ENCODE data around the gene TEX51.

TEX51 gene

GRCh38 chr2:126855606-126856005 lies 43.1 kb upstream of the TEX51 start:
- H3K4me1 ChIP-seq (ENCODE audit: control extremely low read depth in 1 of 4, control insufficient read depth in 4 of 4, insufficient read depth in 4 of 4, low read length in 3 of 4): no peaks in the 10 kb centered on the region
- no peaks in the 10 kb centered on the region for H3K27me3 ChIP-seq (replicated peaks in 2 of 5; ENCODE audit: control insufficient read depth in 4 of 5, insufficient read depth in 5 of 5, low read length in 4 of 5)
- no peak for DNase-seq
- H3K36me3 ChIP-seq (ENCODE audit: control insufficient read depth in 4 of 4, insufficient read depth in 4 of 4, low read length in 3 of 4): no peaks in the 10 kb centered on the region
- no peak overlapping the region for H3K27ac ChIP-seq (ENCODE audit: insufficient read depth in 1 of 2, low read depth in 1 of 2, low read length in 2 of 2, poor library complexity in 1 of 2, severe bottlenecking in 2 of 2)
- WGBS (ENCODE audit: insufficient coverage): 66% methylated on average over 2 of the region's 3 CpGs
- CTCF ChIA-PET: interaction anchor here (1.6 kb wide), 1 partner anchor 18 kb away, joined by 6 read pairs; no protein-coding TSS in a partner anchor
- POLR2A ChIA-PET: no interaction called here
- peaks cover 0 to 6% (median 0%) of the 10 kb centered on the region in 5 experiments for H3K9me3 ChIP-seq (ENCODE audit: control extremely low read depth in 1 of 5, control insufficient read depth in 4 of 5, insufficient read depth in 2 of 5, low read depth in 1 of 5, low read length in 4 of 5)
- no peak overlapping the region for H3K4me3 ChIP-seq (ENCODE audit: control insufficient read depth in 1 of 7, extremely low read depth in 1 of 7, insufficient read depth in 4 of 7, low read depth in 2 of 7, low read length in 6 of 7)

- WGBS (ENCODE audit: insufficient coverage): 70% methylated on average over 4 of the region's 6 CpGs
- DNase-seq: no peak
- Histone ChIP-seq H3K27ac (ENCODE audit: insufficient read depth in 1 of 2, low read depth in 1 of 2, low read length in 2 of 2, poor library complexity in 1 of 2, severe bottlenecking in 2 of 2) (no peak overlapping the region), H3K4me3 (ENCODE audit: control insufficient read depth in 1 of 7, extremely low read depth in 1 of 7, insufficient read depth in 4 of 7, low read depth in 2 of 7, low read length in 6 of 7) (no peak overlapping the region), H3K9me3 (ENCODE audit: control extremely low read depth in 1 of 5, control insufficient read depth in 4 of 5, insufficient read depth in 2 of 5, low read depth in 1 of 5, low read length in 4 of 5) (peaks cover 0 to 4% (median 0%) of the 10 kb centered on the region in 5 experiments), H3K36me3 (ENCODE audit: control insufficient read depth in 4 of 4, insufficient read depth in 4 of 4, low read length in 3 of 4) (no peaks in the 10 kb centered on the region), H3K4me1 (ENCODE audit: control extremely low read depth in 1 of 4, control insufficient read depth in 4 of 4, insufficient read depth in 4 of 4, low read length in 3 of 4) (no peaks in the 10 kb centered on the region), H3K27me3 (replicated peaks in 2 of 5; ENCODE audit: control insufficient read depth in 4 of 5, insufficient read depth in 5 of 5, low read length in 4 of 5) (no peaks in the 10 kb centered on the region)
- CTCF ChIA-PET: no interaction called here
- POLR2A ChIA-PET: no interaction called here
These were observed 42.3 kb upstream of the TEX51 start for GRCh38 chr2:126856403-126856802.

GRCh38 chr2:126857502-126857901 lies 41.2 kb upstream of the TEX51 start:
- Histone ChIP-seq H3K4me1 (ENCODE audit: control extremely low read depth in 1 of 4, control insufficient read depth in 4 of 4, insufficient read depth in 4 of 4, low read length in 3 of 4) (no peaks in the 10 kb centered on the region), H3K36me3 (ENCODE audit: control insufficient read depth in 4 of 4, insufficient read depth in 4 of 4, low read length in 3 of 4) (no peaks in the 10 kb centered on the region), H3K9me3 (ENCODE audit: control extremely low read depth in 1 of 5, control insufficient read depth in 4 of 5, insufficient read depth in 2 of 5, low read depth in 1 of 5, low read length in 4 of 5) (peaks cover 0 to 4% (median 0%) of the 10 kb centered on the region in 5 experiments), H3K4me3 (ENCODE audit: control insufficient read depth in 1 of 7, extremely low read depth in 1 of 7, insufficient read depth in 4 of 7, low read depth in 2 of 7, low read length in 6 of 7) (no peak overlapping the region), H3K27ac (ENCODE audit: insufficient read depth in 1 of 2, low read depth in 1 of 2, low read length in 2 of 2, poor library complexity in 1 of 2, severe bottlenecking in 2 of 2) (no peak overlapping the region), H3K27me3 (replicated peaks in 2 of 5; ENCODE audit: control insufficient read depth in 4 of 5, insufficient read depth in 5 of 5, low read length in 4 of 5) (no peaks in the 10 kb centered on the region)
- ChIA-PET POLR2A (no interaction called here), CTCF (no interaction called here)
- DNase-seq: no peak
- WGBS (ENCODE audit: insufficient coverage): 97% methylated on average over 3 of the region's 3 CpGs

DNA sequence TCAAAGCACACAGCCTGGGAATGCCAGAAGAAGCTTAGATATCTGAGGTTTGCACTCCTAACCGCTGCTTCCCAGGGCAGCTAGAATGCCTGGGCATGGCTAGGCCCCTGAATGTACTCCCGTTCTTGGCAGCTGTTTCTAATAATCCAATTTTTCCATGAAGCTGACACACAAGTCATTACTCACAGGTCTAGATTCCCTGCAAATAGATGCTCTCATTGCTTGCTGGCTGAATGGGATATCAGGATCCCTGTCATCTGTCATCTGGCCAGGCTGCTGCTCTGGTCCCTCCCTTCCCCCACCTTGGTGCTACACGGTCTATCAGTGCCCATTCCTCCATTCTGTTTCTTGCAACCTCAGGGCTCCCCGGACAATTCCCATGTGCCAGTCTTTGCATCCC lies 40.7 kb upstream of the TEX51 start:
- Histone ChIP-seq H3K4me3 (ENCODE audit: control insufficient read depth in 1 of 7, extremely low read depth in 1 of 7, insufficient read depth in 4 of 7, low read depth in 2 of 7, low read length in 6 of 7) (no peak overlapping the region), H3K27ac (ENCODE audit: insufficient read depth in 1 of 2, low read depth in 1 of 2, low read length in 2 of 2, poor library complexity in 1 of 2, severe bottlenecking in 2 of 2) (no peak overlapping the region), H3K36me3 (ENCODE audit: control insufficient read depth in 4 of 4, insufficient read depth in 4 of 4, low read length in 3 of 4) (no peaks in the 10 kb centered on the region), H3K9me3 (ENCODE audit: control extremely low read depth in 1 of 5, control insufficient read depth in 4 of 5, insufficient read depth in 2 of 5, low read depth in 1 of 5, low read length in 4 of 5) (peaks cover 0 to 4% (median 0%) of the 10 kb centered on the region in 5 experiments), H3K27me3 (replicated peaks in 2 of 5; ENCODE audit: control insufficient read depth in 4 of 5, insufficient read depth in 5 of 5, low read length in 4 of 5) (no peaks in the 10 kb centered on the region), H3K4me1 (ENCODE audit: control extremely low read depth in 1 of 4, control insufficient read depth in 4 of 4, insufficient read depth in 4 of 4, low read length in 3 of 4) (peaks cover 0 to under 1% (median 0%) of the 10 kb centered on the region in 4 experiments)
- ChIA-PET POLR2A (no interaction called here), CTCF (no interaction called here)
- no peak for DNase-seq
- 98% methylated on average over 4 of the region's 4 CpGs for WGBS (ENCODE audit: insufficient coverage)

GRCh38 chr2:126858436-126858835 lies 40.3 kb upstream of the TEX51 start:
- 92% methylated on average over 2 of the region's 3 CpGs for WGBS (ENCODE audit: insufficient coverage)
- H3K4me3 ChIP-seq (ENCODE audit: control insufficient read depth in 1 of 7, extremely low read depth in 1 of 7, insufficient read depth in 4 of 7, low read depth in 2 of 7, low read length in 6 of 7): no peak overlapping the region
- H3K36me3 ChIP-seq (ENCODE audit: control insufficient read depth in 4 of 4, insufficient read depth in 4 of 4, low read length in 3 of 4): no peaks in the 10 kb centered on the region
- DNase-seq: no peak
- ChIA-PET POLR2A (no interaction called here), CTCF (no interaction called here)
- H3K27me3 ChIP-seq (replicated peaks in 2 of 5; ENCODE audit: control insufficient read depth in 4 of 5, insufficient read depth in 5 of 5, low read length in 4 of 5): no peaks in the 10 kb centered on the region
- peaks cover 0 to 4% (median 0%) of the 10 kb centered on the region in 5 experiments for H3K9me3 ChIP-seq (ENCODE audit: control extremely low read depth in 1 of 5, control insufficient read depth in 4 of 5, insufficient read depth in 2 of 5, low read depth in 1 of 5, low read length in 4 of 5)
- H3K27ac ChIP-seq (ENCODE audit: insufficient read depth in 1 of 2, low read depth in 1 of 2, low read length in 2 of 2, poor library complexity in 1 of 2, severe bottlenecking in 2 of 2): no peak overlapping the region
- H3K4me1 ChIP-seq (ENCODE audit: control extremely low read depth in 1 of 4, control insufficient read depth in 4 of 4, insufficient read depth in 4 of 4, low read length in 3 of 4): peaks cover 0 to 5% (median 3%) of the 10 kb centered on the region in 4 experiments

GRCh38 chr2:126858991-126859390 lies 39.7 kb upstream of the TEX51 start:
- Histone ChIP-seq H3K27ac (ENCODE audit: insufficient read depth in 1 of 2, low read depth in 1 of 2, low read length in 2 of 2, poor library complexity in 1 of 2, severe bottlenecking in 2 of 2) (no peak overlapping the region), H3K27me3 (replicated peaks in 2 of 5; ENCODE audit: control insufficient read depth in 4 of 5, insufficient read depth in 5 of 5, low read length in 4 of 5) (no peaks in the 10 kb centered on the region), H3K36me3 (ENCODE audit: control insufficient read depth in 4 of 4, insufficient read depth in 4 of 4, low read length in 3 of 4) (no peaks in the 10 kb centered on the region), H3K4me1 (ENCODE audit: control extremely low read depth in 1 of 4, control insufficient read depth in 4 of 4, insufficient read depth in 4 of 4, low read length in 3 of 4) (peaks cover 1 to 10% (median 8%) of the 10 kb centered on the region in 4 experiments), H3K9me3 (ENCODE audit: control extremely low read depth in 1 of 5, control insufficient read depth in 4 of 5, insufficient read depth in 2 of 5, low read depth in 1 of 5, low read length in 4 of 5) (peaks cover 0 to 4% (median 0%) of the 10 kb centered on the region in 5 experiments), H3K4me3 (ENCODE audit: control insufficient read depth in 1 of 7, extremely low read depth in 1 of 7, insufficient read depth in 4 of 7, low read depth in 2 of 7, low read length in 6 of 7) (no peak overlapping the region)
- WGBS (ENCODE audit: insufficient coverage): 76% methylated on average over 5 of the region's 5 CpGs
- ChIA-PET CTCF (no interaction called here), POLR2A (no interaction called here)
- DNase-seq: no peak

DNA sequence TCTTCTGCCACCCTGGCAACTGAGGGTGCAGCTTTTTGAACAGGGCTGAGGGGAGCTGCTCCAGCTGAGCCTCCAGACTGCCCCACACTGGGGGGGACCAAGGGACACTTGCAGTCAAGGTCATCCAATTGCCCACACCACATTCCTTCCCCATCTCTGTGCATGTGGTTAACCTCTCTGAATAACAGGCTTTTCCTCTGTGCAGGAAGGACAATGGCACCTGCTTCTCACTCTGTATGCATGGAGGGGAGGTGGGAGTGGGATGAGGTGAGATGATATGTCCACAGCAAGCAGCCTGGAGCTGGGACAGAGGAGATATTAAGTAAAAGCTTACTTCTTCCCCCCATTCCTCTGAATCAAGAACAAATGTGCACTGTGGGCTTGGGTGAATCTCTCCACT lies 39.1 kb upstream of the TEX51 start:
- peaks cover 5 to 13% (median 10%) of the 10 kb centered on the region in 4 experiments for H3K4me1 ChIP-seq (ENCODE audit: control extremely low read depth in 1 of 4, control insufficient read depth in 4 of 4, insufficient read depth in 4 of 4, low read length in 3 of 4)
- H3K9me3 ChIP-seq (ENCODE audit: control extremely low read depth in 1 of 5, control insufficient read depth in 4 of 5, insufficient read depth in 2 of 5, low read depth in 1 of 5, low read length in 4 of 5): peaks cover 0 to 4% (median 0%) of the 10 kb centered on the region in 5 experiments
- no peak overlapping the region for H3K27ac ChIP-seq (ENCODE audit: insufficient read depth in 1 of 2, low read depth in 1 of 2, low read length in 2 of 2, poor library complexity in 1 of 2, severe bottlenecking in 2 of 2)
- no peak for DNase-seq
- no peaks in the 10 kb centered on the region for H3K36me3 ChIP-seq (ENCODE audit: control insufficient read depth in 4 of 4, insufficient read depth in 4 of 4, low read length in 3 of 4)
- H3K4me3 ChIP-seq (ENCODE audit: control insufficient read depth in 1 of 7, extremely low read depth in 1 of 7, insufficient read depth in 4 of 7, low read depth in 2 of 7, low read length in 6 of 7): no peak overlapping the region
- ChIA-PET POLR2A (no interaction called here), CTCF (no interaction called here)
- no peaks in the 10 kb centered on the region for H3K27me3 ChIP-seq (replicated peaks in 2 of 5; ENCODE audit: control insufficient read depth in 4 of 5, insufficient read depth in 5 of 5, low read length in 4 of 5)

Data from common myeloid progenitor, CD34-positive (primary cell).